NCI-H1417 (cell line): Measurements from ENCODE around the gene ZEB1.
A peak's percentile ranks its signal among the peaks of the same experiment; 100 is the strongest.
"Not testable (repeated sequence)": the region's sequence is repeated elsewhere in the genome, so short reads cannot be mapped to it uniquely, and the experiment has no call there.

Experiments
- DNase-seq, 3 experiments: peaks; one replicate each; lab custom pipeline; 2025; lab: John Stamatoyannopoulos, UW

ZEB1 gene

GRCh38 chr10:31422634-31423033, 103.6 kb downstream of the ZEB1 start:
- DNase-seq, result no peak

GRCh38 chr10:31424473-31424872, 105.5 kb downstream of the ZEB1 start:
- no peak for DNase-seq

- no peak for DNase-seq
Measured at GRCh38 chr10:31426401-31426800, 107.4 kb downstream of the ZEB1 start.

GRCh38 chr10:31427334-31427733, 108.3 kb downstream of the ZEB1 start:
- DNase-seq, result not testable (repeated sequence)

- DNase-seq, result not testable (repeated sequence)
Measured at GRCh38 chr10:31428499-31428898, 109.5 kb downstream of the ZEB1 start.

GRCh38 chr10:31431021-31431420, 112.0 kb downstream of the ZEB1 start:
- DNase-seq, result no peak

- DNase-seq, result no peak
Measured at GRCh38 chr10:31437959-31438358, 118.9 kb downstream of the ZEB1 start.

- DNase-seq, result no peak
Measured at GRCh38 chr10:31451766-31452165, 132.8 kb downstream of the ZEB1 start.

- no peak for DNase-seq
Measured at GRCh38 chr10:31456468-31456867, 137.5 kb downstream of the ZEB1 start.

- no peak for DNase-seq
Measured at GRCh38 chr10:31457858-31458257, 138.8 kb downstream of the ZEB1 start.

GRCh38 chr10:31458974-31459373, 140.0 kb downstream of the ZEB1 start:
- peak in 1 of 3 experiments; percentile 9 for DNase-seq

- no peak for DNase-seq
Measured at GRCh38 chr10:31460242-31460641, 141.2 kb downstream of the ZEB1 start.

- DNase-seq, result no peak
Measured at GRCh38 chr10:31464552-31464951, 145.5 kb downstream of the ZEB1 start.

- no peak for DNase-seq
Measured at GRCh38 chr10:31466313-31466712, 147.3 kb downstream of the ZEB1 start.

GRCh38 chr10:31467791-31468535, 148.9 kb downstream of the ZEB1 start:
- peak in 1 of 3 experiments; percentile 25 for DNase-seq

- no peak for DNase-seq
Measured at GRCh38 chr10:31468536-31468859, 149.5 kb downstream of the ZEB1 start.

- DNase-seq, result no peak
Measured at GRCh38 chr10:31475519-31475918, 156.5 kb downstream of the ZEB1 start.

- DNase-seq, result no peak
Measured at GRCh38 chr10:31476088-31476487, 157.1 kb downstream of the ZEB1 start.

GRCh38 chr10:31477584-31477983, 158.6 kb downstream of the ZEB1 start:
- DNase-seq, result no peak

- no peak for DNase-seq
Measured at GRCh38 chr10:31479752-31480151, 160.7 kb downstream of the ZEB1 start.

- no peak for DNase-seq
Measured at GRCh38 chr10:31483546-31483945, 164.5 kb downstream of the ZEB1 start.

GRCh38 chr10:31484431-31485135, 165.6 kb downstream of the ZEB1 start:
- DNase-seq, result no peak

GRCh38 chr10:31490858-31491504, 172.0 kb downstream of the ZEB1 start:
- DNase-seq, result peak in 2 of 3 experiments; percentile 3 to 19
